Measurements from ENCODE around the gene SLC6A4. TPM values are rescaled to one million over a fixed set of nuclear protein-coding genes. Genes with fewer than 3 reads are reported as not detected.

SLC6A4 gene
- total RNA-seq, 5 donors from 2014 or later (not counting 1 experiment from before 2014, with no cell fraction given) = 0.18 to 0.32 TPM; not detected in 3

- H3K36me3 Mint-ChIP-seq = no peaks in the 10 kb centered on the region
- no peaks in the 10 kb centered on the region for H3K4me1 Mint-ChIP-seq
- no peak overlapping the region for H3K27ac ChIP-seq (ENCODE audit: low read length)
- CTCF ChIA-PET = no interaction called here
- H3K4me3 Mint-ChIP-seq = no peak overlapping the region
- H3K4me1 ChIP-seq (ENCODE audit: control insufficient read depth in 1 of 2, extremely low read depth in 1 of 2, insufficient read depth in 2 of 2, low read length in 2 of 2) = no peaks in the 10 kb centered on the region
- no peak for ATAC-seq (replicated peaks in 1 of 4)
- peaks cover 16 to 23% of the 10 kb centered on the region in 2 donors for H3K27me3 Mint-ChIP-seq
- no peaks in the 10 kb centered on the region for H3K9me3 ChIP-seq
- POLR2A ChIA-PET = no interaction called here
- H3K36me3 ChIP-seq (ENCODE audit: control insufficient read depth in 2 of 2, extremely low read depth in 1 of 2, insufficient read depth in 1 of 2, low read length in 1 of 2) = no peaks in the 10 kb centered on the region
- no peak overlapping the region for H3K4me3 ChIP-seq (ENCODE audit: control insufficient read depth in 1 of 2, extremely low read depth in 1 of 2, low read length in 1 of 2)
- H3K27me3 ChIP-seq (replicated peaks in 1 of 2; ENCODE audit: control insufficient read depth in 2 of 2, extremely low read depth in 1 of 2, insufficient read depth in 2 of 2, low read length in 1 of 2) = peaks cover 0 to 18% of the 10 kb centered on the region in 2 experiments
- H3K9me3 Mint-ChIP-seq = no peaks in the 10 kb centered on the region
- no peak for DNase-seq
- H3K27ac Mint-ChIP-seq = no peak overlapping the region
- 87% methylated on average over 12 of the region's 15 CpGs for WGBS (ENCODE audit: insufficient coverage)
These were observed 9.5 kb downstream of the SLC6A4 start for GRCh38 chr17:30225919-30226553.

GRCh38 chr17:30225112-30225511 is 10.4 kb downstream of the SLC6A4 start:
- H3K4me3 ChIP-seq (ENCODE audit: control insufficient read depth in 1 of 2, extremely low read depth in 1 of 2, low read length in 1 of 2) = no peak overlapping the region
- no peak for ATAC-seq (replicated peaks in 1 of 4)
- no peak for DNase-seq
- Mint-ChIP-seq H3K27me3 (peaks cover 9 to 17% of the 10 kb centered on the region in 2 donors), H3K4me1 (no peaks in the 10 kb centered on the region), H3K27ac (no peak overlapping the region), H3K36me3 (no peaks in the 10 kb centered on the region), H3K9me3 (no peaks in the 10 kb centered on the region), H3K4me3 (no peak overlapping the region)
- no peak overlapping the region for H3K27ac ChIP-seq (ENCODE audit: low read length)
- H3K4me1 ChIP-seq (ENCODE audit: control insufficient read depth in 1 of 2, extremely low read depth in 1 of 2, insufficient read depth in 2 of 2, low read length in 2 of 2) = no peaks in the 10 kb centered on the region
- no peaks in the 10 kb centered on the region for H3K9me3 ChIP-seq
- ChIA-PET POLR2A (no interaction called here), CTCF (no interaction called here)
- H3K27me3 ChIP-seq (replicated peaks in 1 of 2; ENCODE audit: control insufficient read depth in 2 of 2, extremely low read depth in 1 of 2, insufficient read depth in 2 of 2, low read length in 1 of 2) = peaks cover 0 to 15% of the 10 kb centered on the region in 2 experiments
- no peaks in the 10 kb centered on the region for H3K36me3 ChIP-seq (ENCODE audit: control insufficient read depth in 2 of 2, extremely low read depth in 1 of 2, insufficient read depth in 1 of 2, low read length in 1 of 2)
- 100% methylated on average over 1 of the region's 3 CpGs for whole genome bisulfite sequencing (ENCODE audit: insufficient coverage)

- Mint-ChIP-seq H3K9me3 (no peaks in the 10 kb centered on the region), H3K4me1 (no peaks in the 10 kb centered on the region), H3K27me3 (peaks cover 9 to 16% of the 10 kb centered on the region in 2 donors), H3K36me3 (no peaks in the 10 kb centered on the region), H3K27ac (no peak overlapping the region), H3K4me3 (no peak overlapping the region)
- Histone ChIP-seq H3K27me3 (replicated peaks in 1 of 2; ENCODE audit: control insufficient read depth in 2 of 2, extremely low read depth in 1 of 2, insufficient read depth in 2 of 2, low read length in 1 of 2) (peaks cover 0 to 15% of the 10 kb centered on the region in 2 experiments), H3K4me1 (ENCODE audit: control insufficient read depth in 1 of 2, extremely low read depth in 1 of 2, insufficient read depth in 2 of 2, low read length in 2 of 2) (no peaks in the 10 kb centered on the region), H3K4me3 (ENCODE audit: control insufficient read depth in 1 of 2, extremely low read depth in 1 of 2, low read length in 1 of 2) (no peak overlapping the region), H3K36me3 (ENCODE audit: control insufficient read depth in 2 of 2, extremely low read depth in 1 of 2, insufficient read depth in 1 of 2, low read length in 1 of 2) (no peaks in the 10 kb centered on the region), H3K9me3 (no peaks in the 10 kb centered on the region), H3K27ac (ENCODE audit: low read length) (no peak overlapping the region)
- ATAC-seq (replicated peaks in 1 of 4) (no peak), DNase-seq (no peak)
- ChIA-PET POLR2A (no interaction called here), CTCF (no interaction called here)
- 80% methylated on average over 5 of the region's 8 CpGs for WGBS (ENCODE audit: insufficient coverage)
These were observed 11.0 kb downstream of the SLC6A4 start for GRCh38 chr17:30224419-30224960.

GRCh38 chr17:30222721-30223175 is 12.7 kb downstream of the SLC6A4 start:
- ATAC-seq (replicated peaks in 1 of 4) (no peak), DNase-seq (no peak)
- H3K27ac ChIP-seq (ENCODE audit: low read length) = no peak overlapping the region
- H3K4me3 ChIP-seq (ENCODE audit: control insufficient read depth in 1 of 2, extremely low read depth in 1 of 2, low read length in 1 of 2) = no peak overlapping the region
- Mint-ChIP-seq H3K27ac (no peak overlapping the region), H3K4me1 (no peaks in the 10 kb centered on the region), H3K4me3 (no peak overlapping the region), H3K27me3 (peaks cover 7 to 9% of the 10 kb centered on the region in 2 donors), H3K9me3 (no peaks in the 10 kb centered on the region), H3K36me3 (no peaks in the 10 kb centered on the region)
- H3K4me1 ChIP-seq (ENCODE audit: control insufficient read depth in 1 of 2, extremely low read depth in 1 of 2, insufficient read depth in 2 of 2, low read length in 2 of 2) = no peaks in the 10 kb centered on the region
- CTCF ChIA-PET = no interaction called here
- no peaks in the 10 kb centered on the region for H3K36me3 ChIP-seq (ENCODE audit: control insufficient read depth in 2 of 2, extremely low read depth in 1 of 2, insufficient read depth in 1 of 2, low read length in 1 of 2)
- peaks cover 0 to 10% of the 10 kb centered on the region in 2 experiments for H3K27me3 ChIP-seq (replicated peaks in 1 of 2; ENCODE audit: control insufficient read depth in 2 of 2, extremely low read depth in 1 of 2, insufficient read depth in 2 of 2, low read length in 1 of 2)
- no peaks in the 10 kb centered on the region for H3K9me3 ChIP-seq
- WGBS (ENCODE audit: insufficient coverage) = 85% methylated on average over 6 of the region's 13 CpGs
- POLR2A ChIA-PET = interaction anchor here in 1 of 2 donors (0.6 kb wide), 1 partner anchor 94 kb away, joined by 8 read pairs; no protein-coding TSS in a partner anchor

GRCh38 chr17:30222251-30222650 is 13.2 kb downstream of the SLC6A4 start:
- whole genome bisulfite sequencing (ENCODE audit: insufficient coverage) = 80% methylated on average over 2 of the region's 4 CpGs
- ChIA-PET POLR2A (no interaction called here), CTCF (no interaction called here)
- Mint-ChIP-seq H3K27me3 (peaks cover 7 to 9% of the 10 kb centered on the region in 2 donors), H3K9me3 (no peaks in the 10 kb centered on the region), H3K4me1 (no peaks in the 10 kb centered on the region), H3K4me3 (no peak overlapping the region), H3K27ac (no peak overlapping the region), H3K36me3 (no peaks in the 10 kb centered on the region)
- H3K4me1 ChIP-seq (ENCODE audit: control insufficient read depth in 1 of 2, extremely low read depth in 1 of 2, insufficient read depth in 2 of 2, low read length in 2 of 2) = no peaks in the 10 kb centered on the region
- H3K36me3 ChIP-seq (ENCODE audit: control insufficient read depth in 2 of 2, extremely low read depth in 1 of 2, insufficient read depth in 1 of 2, low read length in 1 of 2) = no peaks in the 10 kb centered on the region
- peaks cover 0 to 11% of the 10 kb centered on the region in 2 experiments for H3K27me3 ChIP-seq (replicated peaks in 1 of 2; ENCODE audit: control insufficient read depth in 2 of 2, extremely low read depth in 1 of 2, insufficient read depth in 2 of 2, low read length in 1 of 2)
- H3K27ac ChIP-seq (ENCODE audit: low read length) = no peak overlapping the region
- no peak overlapping the region for H3K4me3 ChIP-seq (ENCODE audit: control insufficient read depth in 1 of 2, extremely low read depth in 1 of 2, low read length in 1 of 2)
- ATAC-seq (replicated peaks in 1 of 4) (no peak), DNase-seq (no peak)
- no peaks in the 10 kb centered on the region for H3K9me3 ChIP-seq

- Mint-ChIP-seq H3K4me3 (no peak overlapping the region), H3K4me1 (no peaks in the 10 kb centered on the region), H3K36me3 (no peaks in the 10 kb centered on the region), H3K9me3 (no peaks in the 10 kb centered on the region), H3K27ac (no peak overlapping the region), H3K27me3 (peaks cover 4 to 9% of the 10 kb centered on the region in 2 donors)
- no peak overlapping the region for H3K27ac ChIP-seq (ENCODE audit: low read length)
- H3K9me3 ChIP-seq = no peaks in the 10 kb centered on the region
- ChIA-PET CTCF (interaction anchor here in 1 of 2 donors (0.7 kb wide), 1 partner anchor 30 kb away, joined by 5 read pairs; no protein-coding TSS in a partner anchor), POLR2A (no interaction called here)
- ATAC-seq (replicated peaks in 1 of 4) (no peak), DNase-seq (no peak)
- no peaks in the 10 kb centered on the region for H3K4me1 ChIP-seq (ENCODE audit: control insufficient read depth in 1 of 2, extremely low read depth in 1 of 2, insufficient read depth in 2 of 2, low read length in 2 of 2)
- no peaks in the 10 kb centered on the region for H3K36me3 ChIP-seq (ENCODE audit: control insufficient read depth in 2 of 2, extremely low read depth in 1 of 2, insufficient read depth in 1 of 2, low read length in 1 of 2)
- no peak overlapping the region for H3K4me3 ChIP-seq (ENCODE audit: control insufficient read depth in 1 of 2, extremely low read depth in 1 of 2, low read length in 1 of 2)
- WGBS (ENCODE audit: insufficient coverage) = 92% methylated on average over 2 of the region's 10 CpGs
- peaks cover 0 to 7% of the 10 kb centered on the region in 2 experiments for H3K27me3 ChIP-seq (replicated peaks in 1 of 2; ENCODE audit: control insufficient read depth in 2 of 2, extremely low read depth in 1 of 2, insufficient read depth in 2 of 2, low read length in 1 of 2)
These were observed 14.2 kb downstream of the SLC6A4 start for GRCh38 chr17:30221346-30221745.

Measured in T-cell (primary cell).